Naive thymus-derived CD4-positive, alpha-beta T cell (primary cell): ENCODE measurements around the gene PPM1H. TPM values are rescaled to one million over a fixed set of nuclear protein-coding genes. Genes with fewer than 3 reads are reported as not detected.

Source experiments
- ATAC-seq: fragments of 150-1000 bp; cut with Tn5 transposase; 2 replicates; pipeline ENCODE4 v1.10.0; 2021; ENCODE audit warnings: mild to moderate bottlenecking, moderate library complexity
- CTCF ChIA-PET: fragments of 350-600 bp; sonication (Branson Sonifier 250); formaldehyde crosslinking; loops from one replicate; lab custom pipeline; 2021; ENCODE audit warnings: antibody characterized with exemption; lab: Charles Lee
- POLR2A ChIA-PET: fragments of 350-600 bp; sonication (Branson Sonifier 250); formaldehyde crosslinking; loops from one replicate; lab custom pipeline; 2021; ENCODE audit warnings: antibody characterized with exemption, inconsistent platforms; lab: Charles Lee
- DNase-seq, 9 donors: peaks; one replicate each; pipeline versions ENCODE4 v3.0.0 to v3.0.0-alpha.2; 2020 to 2022; ENCODE audit warnings: mixed read lengths in 1 of 9
- H3K27ac ChIP-seq: one replicate; pipeline ENCODE4 v1.7.0; 2013; ENCODE audit warnings: mild to moderate bottlenecking, low read depth, low read length, moderate library complexity
- H3K27me3 ChIP-seq, 2 donors: one replicate each; pipeline ENCODE4 v1.7.0; 2013; ENCODE audit warnings: low read length in 2 of 2, mild to moderate bottlenecking in 2 of 2, moderate library complexity in 2 of 2; ENCODE audit not compliant: control insufficient read depth in 2 of 2, insufficient read depth in 2 of 2
- H3K36me3 ChIP-seq, 3 experiments: 1 replicate in 2 of 3; 2 replicates in 1 of 3; pipeline ENCODE4 v1.7.0; 2013; ENCODE audit warnings: low read length in 3 of 3, mild to moderate bottlenecking in 3 of 3, moderate library complexity in 1 of 3; ENCODE audit not compliant: insufficient read depth in 3 of 3, control insufficient read depth in 2 of 3
- H3K4me1 ChIP-seq, 2 donors: one replicate each; pipeline ENCODE4 v1.7.0; 2013; ENCODE audit warnings: low read length in 2 of 2, mild to moderate bottlenecking in 2 of 2, moderate library complexity in 1 of 2; ENCODE audit not compliant: control insufficient read depth in 2 of 2, insufficient read depth in 2 of 2
- H3K4me3 ChIP-seq: 2 replicates; pipeline ENCODE4 v1.7.0; 2013; ENCODE audit warnings: mild to moderate bottlenecking, low read length
- H3K9me3 ChIP-seq, 3 experiments: 1 replicate in 2 of 3; 2 replicates in 1 of 3; pipeline ENCODE4 v1.7.0; 2013; ENCODE audit warnings: low read length in 3 of 3; ENCODE audit not compliant: control insufficient read depth in 2 of 3
- H3K27ac Mint-ChIP-seq, 9 donors: one replicate each; pipeline ENCODE4 v1.8.0; 2020 to 2022; ENCODE audit warnings: mixed read lengths in 9 of 9, mild to moderate bottlenecking in 8 of 9, moderate library complexity in 5 of 9, inconsistent platforms in 2 of 9
- H3K27me3 Mint-ChIP-seq, 5 donors: one replicate each; pipeline ENCODE4 v1.8.0; 2021 to 2022; ENCODE audit warnings: mixed read lengths in 5 of 5, mild to moderate bottlenecking in 1 of 5
- H3K36me3 Mint-ChIP-seq, 5 donors: one replicate each; pipeline ENCODE4 v1.8.0; 2020 to 2022; ENCODE audit warnings: mixed read lengths in 5 of 5, mild to moderate bottlenecking in 3 of 5, inconsistent platforms in 1 of 5
- H3K4me1 Mint-ChIP-seq, 7 donors: one replicate each; pipeline ENCODE4 v1.8.0; 2020 to 2022; ENCODE audit warnings: mixed read lengths in 7 of 7, mild to moderate bottlenecking in 3 of 7, inconsistent platforms in 1 of 7
- H3K4me3 Mint-ChIP-seq, 10 donors: one replicate each; pipeline ENCODE4 v1.8.0; 2020 to 2022; ENCODE audit warnings: mild to moderate bottlenecking in 10 of 10, mixed read lengths in 10 of 10, moderate library complexity in 6 of 10, inconsistent platforms in 2 of 10
- H3K9me3 Mint-ChIP-seq, 11 donors: one replicate each; pipeline ENCODE4 v1.8.0; 2020 to 2022; ENCODE audit warnings: mixed read lengths in 11 of 11, mild to moderate bottlenecking in 4 of 11, inconsistent platforms in 1 of 11, moderate library complexity in 1 of 11
- intact Hi-C, 2 donors: fragments of 100-400 bp; cut with micrococcal nuclease; formaldehyde crosslinking; loops; one replicate each; pipeline ENCODE4 v1.15.1; 2023
- microRNA-seq: library from miRNA; unstranded; fragments of <30 nt; microRNA quantifications from one replicate; pipeline ENCODE4 v1.2.0, GENCODE V29; 2022; ENCODE audit warnings: borderline microRNAs expressed
- polyA plus RNA-seq, 2 donors: library from polyadenylated mRNA; unstranded; fragments of 300-500 nt; fragmentation: Illumina TruSeq; gene quantifications; one replicate each; pipeline ENCODE4 v1.2.3, GENCODE V29; 2021
- total RNA-seq, 6 experiments: library from RNA in 5 of 6; stranded (reverse) in 5 of 6; gene quantifications; 1 replicate in 5 of 6; 2 replicates in 1 of 6; pipeline ENCODE4 v1.2.3 and lab custom pipeline; 2021 to 2026

PPM1H gene
- total and polyA plus RNA-seq, 7 experiments from 2014 or later = 0.08 to 2.1 (median 0.34) TPM; not detected in 4

- no peaks in the 10 kb centered on the region for H3K9me3 Mint-ChIP-seq
- H3K4me3 Mint-ChIP-seq = no peak overlapping the region
- H3K9me3 ChIP-seq = no peaks in the 10 kb centered on the region
- intact Hi-C loops = loop anchor here in 1 of 2 donors (5.0 to 10.0 kb wide), 4 partner anchors 115 to 1855 kb away; partner anchors contain the start of genes KICS2, TBK1 and XPOT
- ATAC-seq (no peak), DNase-seq (no peak)
- no peaks in the 10 kb centered on the region for H3K27me3 Mint-ChIP-seq
- H3K4me3 ChIP-seq = no peak overlapping the region
- ChIA-PET POLR2A (interaction anchor here (0.6 kb wide), 1 partner anchor 1792 kb away, joined by 5 read pairs; no protein-coding TSS in a partner anchor), CTCF (no interaction called here)
- peak overlapping the region in 1 of 9 donors; percentile 99 for H3K27ac Mint-ChIP-seq
- peaks cover 0 to 8% (median 0%) of the 10 kb centered on the region in 5 donors for H3K36me3 Mint-ChIP-seq
- no peak overlapping the region for H3K27ac ChIP-seq
- peaks cover 6 to 27% (median 15%) of the 10 kb centered on the region in 7 donors for H3K4me1 Mint-ChIP-seq
- peaks cover 7% of the 10 kb centered on the region in 2 donors for H3K4me1 ChIP-seq
- H3K36me3 ChIP-seq = peaks cover 0 to 8% (median 0%) of the 10 kb centered on the region in 3 experiments
- H3K27me3 ChIP-seq = no peaks in the 10 kb centered on the region
Observed at GRCh38 chr12:62599854-62600437, 335.0 kb downstream of the PPM1H start.

- no peak overlapping the region for H3K4me3 ChIP-seq
- Mint-ChIP-seq H3K27ac (no peak overlapping the region), H3K9me3 (no peaks in the 10 kb centered on the region), H3K27me3 (no peaks in the 10 kb centered on the region), H3K4me3 (no peak overlapping the region), H3K4me1 (peaks cover under 1 to 16% (median 4%) of the 10 kb centered on the region in 7 donors), H3K36me3 (peaks cover 0 to 5% (median 0%) of the 10 kb centered on the region in 5 donors)
- H3K27ac ChIP-seq = no peak overlapping the region
- intact Hi-C loops = no loop called here
- ATAC-seq (no peak), DNase-seq (no peak)
- CTCF ChIA-PET = no interaction called here
- POLR2A ChIA-PET = interaction anchor here (1.1 kb wide), 1 partner anchor 10 kb away, joined by 3 read pairs; no protein-coding TSS in a partner anchor
- H3K9me3 ChIP-seq = no peaks in the 10 kb centered on the region
- no peaks in the 10 kb centered on the region for H3K4me1 ChIP-seq
- peaks cover 0 to 8% (median 0%) of the 10 kb centered on the region in 3 experiments for H3K36me3 ChIP-seq
- no peaks in the 10 kb centered on the region for H3K27me3 ChIP-seq
Observed at GRCh38 chr12:62598846-62599245, 336.1 kb downstream of the PPM1H start.

DNA sequence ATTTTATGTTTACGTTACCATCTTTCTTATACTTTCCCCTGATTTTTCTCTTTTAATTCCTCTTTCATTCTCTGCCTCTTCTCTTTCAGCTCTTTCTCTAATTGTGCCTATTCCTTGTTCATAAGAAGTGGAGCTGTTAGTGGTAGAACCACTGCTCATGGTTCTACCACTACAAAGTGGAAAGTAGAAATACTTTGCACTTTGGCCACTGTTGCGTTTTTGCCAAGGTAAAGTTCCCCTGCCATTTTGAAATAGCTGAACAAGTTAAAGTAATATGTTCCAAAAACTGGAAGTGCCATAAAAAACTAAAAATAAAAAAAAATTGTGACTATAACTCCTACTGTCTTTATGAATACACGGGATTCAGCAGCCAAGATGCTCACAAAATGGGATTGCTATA lies 337.7 kb downstream of the PPM1H start:
- peaks cover 0 to 9% (median 0%) of the 10 kb centered on the region in 5 donors for H3K36me3 Mint-ChIP-seq
- H3K27me3 Mint-ChIP-seq = no peaks in the 10 kb centered on the region
- ATAC-seq (no peak), DNase-seq (no peak)
- no peaks in the 10 kb centered on the region for H3K4me1 ChIP-seq
- no peaks in the 10 kb centered on the region for H3K36me3 ChIP-seq
- H3K4me1 Mint-ChIP-seq = peaks cover 0 to 14% (median 3%) of the 10 kb centered on the region in 7 donors
- H3K4me3 Mint-ChIP-seq = no peak overlapping the region
- H3K27ac ChIP-seq = no peak overlapping the region
- no peak overlapping the region for H3K4me3 ChIP-seq
- H3K9me3 Mint-ChIP-seq = no peaks in the 10 kb centered on the region
- ChIA-PET POLR2A (no interaction called here), CTCF (interaction anchor here (0.9 kb wide), 1 partner anchor 188 kb away, joined by 3 read pairs; no protein-coding TSS in a partner anchor)
- intact Hi-C loops = no loop called here
- no peak overlapping the region for H3K27ac Mint-ChIP-seq
- H3K27me3 ChIP-seq = no peaks in the 10 kb centered on the region
- no peaks in the 10 kb centered on the region for H3K9me3 ChIP-seq

Small RNA genes within 50 kb of the gene (microRNA-seq; reads per million reads assigned to microRNA genes)
- gene MIRLET7I = 37,712 reads per million, percentile 97 among the genes with 10 or more reads in this experiment

Other genes with a start within 250 kb of the PPM1H start
- under 1 TPM in 1 of 5 experiments, not detected in 4; 0.05 TPM for gene AVPR1A, start 216.1 kb upstream of the PPM1H start, total RNA-seq
- not detected for gene AVPR1A, start 216.1 kb upstream of the PPM1H start, polyA plus RNA-seq